Effector CD8-positive, alpha-beta T cell (primary cell): Measurements from ENCODE around the gene KCNIP3.
A peak's percentile ranks its signal among the peaks of the same experiment; 100 is the strongest.
"Not testable (repeated sequence)": the region's sequence is repeated elsewhere in the genome, so short reads cannot be mapped to it uniquely, and the experiment has no call there.

Experiments used
- DNase-seq: peaks from one replicate; lab custom pipeline; 2025; lab: John Stamatoyannopoulos, UW

Gene KCNIP3

DNA sequence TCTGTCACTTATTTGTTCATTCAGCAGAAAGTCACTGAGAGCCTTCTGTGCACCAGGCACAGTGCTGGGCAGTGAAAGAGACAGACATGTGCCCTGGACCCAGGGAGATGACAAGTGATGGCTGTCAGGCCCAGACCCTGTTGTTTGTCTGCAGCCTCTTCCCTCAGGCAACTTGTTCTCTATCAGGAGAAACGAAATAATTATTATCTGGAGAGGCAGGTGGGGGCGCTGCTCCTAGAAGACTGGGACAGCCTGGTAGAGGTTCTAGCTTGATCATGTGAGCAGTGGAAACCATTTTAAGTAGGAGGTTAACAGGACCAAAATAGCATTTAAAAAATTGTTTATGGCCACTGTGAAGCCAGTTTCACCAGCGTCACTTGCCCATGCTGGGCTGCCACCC, 107.5 kb downstream of the KCNIP3 start:
- not testable (repeated sequence) for DNase-seq

DNA sequence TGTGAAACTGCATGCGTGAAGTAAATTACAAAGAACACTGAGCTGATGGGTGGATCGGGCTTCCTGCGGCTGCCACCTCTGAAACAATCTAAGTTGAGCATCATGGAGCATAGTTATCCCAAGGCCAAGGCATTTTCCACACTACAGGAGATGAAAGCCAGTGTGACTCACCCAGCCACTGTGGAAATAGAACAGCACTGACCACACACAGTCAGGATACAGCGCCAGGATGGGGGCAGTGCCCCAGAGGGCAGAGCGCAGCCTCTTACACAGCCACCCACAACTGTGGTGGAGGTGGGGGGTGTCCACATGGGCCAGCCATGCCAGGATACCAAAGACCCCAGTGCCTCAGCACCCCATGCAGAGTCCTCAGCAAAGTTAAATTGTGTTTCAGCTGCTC, 114.1 kb downstream of the KCNIP3 start:
- DNase-seq: not testable (repeated sequence)

DNA sequence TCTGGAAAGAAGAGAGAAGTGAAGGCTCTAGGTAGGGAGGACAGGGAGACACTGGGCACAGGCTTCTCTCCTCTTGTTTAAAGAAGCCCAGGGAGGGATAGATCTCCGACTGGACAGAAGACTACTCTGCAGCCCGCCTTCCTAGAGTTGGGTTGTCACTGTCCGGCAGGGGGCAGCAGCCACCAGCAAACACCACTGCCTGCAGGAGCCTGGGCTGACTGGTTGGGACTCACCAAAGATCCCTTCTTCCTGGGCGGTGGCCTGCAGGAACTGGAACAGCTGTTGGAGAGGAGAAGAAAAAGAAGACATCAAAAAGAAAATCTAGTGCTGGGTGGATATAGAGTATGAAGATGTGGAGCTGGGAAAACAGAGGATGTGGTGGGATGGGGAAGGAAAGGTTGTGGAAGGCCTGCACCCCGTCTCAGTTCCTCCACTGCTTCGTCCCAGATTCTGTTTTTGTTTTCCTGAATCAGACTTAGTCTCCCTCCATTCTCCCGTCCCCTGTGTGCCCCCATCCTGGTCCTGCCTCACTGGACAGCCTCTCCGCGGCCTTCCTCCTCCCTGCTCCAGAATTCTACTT, 117.0 kb downstream of the KCNIP3 start:
- DNase-seq: peak; percentile 32

DNA sequence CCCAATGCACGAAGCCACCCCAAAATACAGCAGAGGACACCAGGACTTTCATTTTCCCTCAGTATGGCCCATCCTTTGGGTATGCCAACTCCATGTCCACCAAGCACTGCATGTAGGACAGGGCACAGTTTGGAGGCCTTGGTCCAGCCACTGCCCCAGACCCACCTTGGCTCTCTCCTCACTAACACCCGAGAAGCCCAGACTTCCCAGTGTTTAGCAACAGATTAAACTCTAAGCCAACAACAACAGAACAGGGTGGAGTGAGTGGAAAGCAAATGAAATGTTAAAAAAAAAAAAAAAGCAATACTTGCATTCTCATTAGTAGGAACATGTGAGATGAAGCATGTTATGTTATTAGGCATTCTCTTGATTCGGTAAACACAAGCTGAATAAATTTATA, 118.0 kb downstream of the KCNIP3 start:
- not testable (repeated sequence) for DNase-seq

DNA sequence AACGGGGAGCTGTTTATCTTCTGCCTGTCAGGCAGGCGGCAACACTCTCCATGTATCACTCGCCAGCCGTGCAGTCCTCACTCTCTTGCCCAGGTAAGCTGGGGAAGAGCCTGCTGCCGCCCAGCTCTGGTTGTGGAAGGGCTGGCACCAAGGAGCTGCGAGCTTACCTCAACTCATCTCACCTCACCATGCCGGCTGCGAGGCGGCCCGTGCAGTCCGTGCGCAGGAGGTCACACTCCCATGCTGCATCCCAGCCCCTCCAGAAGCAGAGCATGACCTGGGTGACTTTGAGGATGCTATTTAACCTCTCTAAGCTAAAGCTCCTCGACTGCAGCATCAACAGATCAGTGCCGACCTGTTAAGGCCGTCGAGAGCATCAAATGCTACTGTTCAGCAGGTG, 118.4 kb downstream of the KCNIP3 start:
- DNase-seq: not testable (repeated sequence)

DNA sequence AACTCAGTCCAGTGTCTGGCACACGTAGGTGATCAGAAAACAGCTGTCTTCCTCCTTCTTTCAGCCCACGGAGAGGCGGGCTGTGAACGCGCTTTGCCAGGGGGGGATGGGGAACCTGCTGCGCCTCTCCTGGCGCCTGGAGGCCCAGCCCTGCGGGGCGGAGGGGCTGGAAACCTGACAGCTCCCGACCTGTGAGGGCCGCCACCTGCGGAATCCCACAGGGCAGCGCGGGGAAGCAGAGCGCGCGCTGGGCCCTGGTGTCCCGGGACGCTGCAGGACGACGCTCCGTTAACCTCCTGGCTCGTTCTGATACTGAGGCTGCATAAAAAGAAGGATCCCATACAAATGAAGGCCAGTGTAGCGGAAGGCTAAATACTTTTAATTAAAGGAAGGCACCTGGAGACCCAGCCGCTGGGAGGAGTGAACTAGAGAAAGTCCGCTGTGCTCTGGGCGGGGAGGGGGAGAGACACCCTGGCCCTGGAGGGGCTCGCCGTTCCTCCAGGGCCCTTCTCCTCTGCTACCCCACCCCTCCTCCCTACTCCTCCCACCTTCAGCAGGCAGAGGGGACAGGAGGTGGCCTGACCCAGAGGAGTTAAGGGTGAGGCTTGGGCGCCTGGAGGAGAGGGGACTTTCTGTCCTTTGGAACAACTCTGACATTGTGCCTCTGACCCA, 130.2 kb downstream of the KCNIP3 start:
- DNase-seq: not testable (repeated sequence)

DNA sequence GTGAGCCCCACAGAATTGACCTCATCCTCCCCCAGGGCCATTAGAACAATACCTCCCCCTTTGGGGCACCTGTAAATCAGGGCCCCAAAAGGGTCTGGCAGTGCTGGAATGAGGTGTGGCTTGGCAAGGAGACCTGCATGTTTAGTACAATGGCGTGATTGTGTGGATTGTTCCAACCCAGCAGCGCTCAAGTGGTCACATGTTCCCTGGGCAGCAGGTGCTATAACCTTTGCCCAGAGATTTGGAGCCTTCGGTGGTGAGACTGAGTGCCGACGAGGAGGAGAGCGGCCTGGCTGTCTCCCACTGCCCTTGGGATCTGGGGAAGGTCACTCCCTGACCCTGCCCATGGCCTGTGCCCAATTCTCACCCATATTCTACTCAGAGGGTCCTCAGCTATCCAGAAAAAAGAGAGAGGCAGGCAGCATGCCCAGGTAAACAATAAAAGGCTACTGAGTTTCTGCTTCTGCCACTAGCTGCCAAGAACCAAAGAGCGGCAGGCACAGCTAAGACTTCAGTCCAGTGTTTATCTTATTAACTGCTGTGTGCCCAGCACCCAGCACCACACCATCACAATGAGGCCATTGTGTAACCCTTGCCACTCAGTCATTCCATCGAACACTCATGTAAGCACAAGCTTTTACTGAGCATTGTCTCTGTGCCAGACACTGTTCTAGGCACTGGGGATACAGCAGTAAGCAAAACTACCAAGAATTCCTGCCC, 132.8 kb downstream of the KCNIP3 start:
- not testable (repeated sequence) for DNase-seq

DNA sequence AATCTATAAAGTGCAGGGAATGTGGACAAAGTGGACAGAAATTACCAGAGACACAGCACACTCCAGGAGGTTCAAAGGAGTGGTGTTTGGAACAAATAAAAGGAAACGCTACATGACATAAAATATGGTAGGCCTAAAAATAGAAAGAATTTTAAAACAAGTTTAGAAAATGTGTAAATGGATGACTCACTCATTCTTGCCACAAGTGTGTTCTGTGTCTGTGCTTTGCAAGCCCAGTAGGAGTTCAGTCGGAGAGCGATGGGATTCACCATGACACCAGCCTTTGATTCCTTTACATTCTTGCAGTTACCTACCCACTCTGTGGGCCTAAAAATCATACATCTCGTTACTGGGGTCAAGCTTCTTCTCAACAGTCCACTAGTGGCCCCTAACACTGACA, 136.2 kb downstream of the KCNIP3 start:
- DNase-seq: not testable (repeated sequence)

DNA sequence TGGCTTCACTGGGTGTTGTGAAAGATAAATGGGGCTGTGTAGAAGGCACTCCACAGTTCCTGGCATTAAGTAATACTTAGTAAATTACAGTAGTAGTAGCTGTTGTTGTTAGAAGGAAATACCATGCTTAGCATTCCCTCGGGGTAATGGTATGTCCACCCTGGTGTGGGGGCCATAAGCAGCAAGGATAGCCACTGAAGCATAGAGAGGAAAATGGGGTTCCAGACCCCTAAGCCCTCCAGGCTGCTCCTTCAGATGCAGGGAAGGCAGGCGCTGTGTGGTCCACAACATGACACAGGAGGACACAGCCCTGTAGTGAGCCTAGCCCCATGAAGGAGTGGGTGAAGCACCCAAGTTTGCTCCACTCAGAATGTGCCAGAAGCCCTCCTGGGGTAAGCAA, 136.8 kb downstream of the KCNIP3 start:
- DNase-seq: not testable (repeated sequence)

DNA sequence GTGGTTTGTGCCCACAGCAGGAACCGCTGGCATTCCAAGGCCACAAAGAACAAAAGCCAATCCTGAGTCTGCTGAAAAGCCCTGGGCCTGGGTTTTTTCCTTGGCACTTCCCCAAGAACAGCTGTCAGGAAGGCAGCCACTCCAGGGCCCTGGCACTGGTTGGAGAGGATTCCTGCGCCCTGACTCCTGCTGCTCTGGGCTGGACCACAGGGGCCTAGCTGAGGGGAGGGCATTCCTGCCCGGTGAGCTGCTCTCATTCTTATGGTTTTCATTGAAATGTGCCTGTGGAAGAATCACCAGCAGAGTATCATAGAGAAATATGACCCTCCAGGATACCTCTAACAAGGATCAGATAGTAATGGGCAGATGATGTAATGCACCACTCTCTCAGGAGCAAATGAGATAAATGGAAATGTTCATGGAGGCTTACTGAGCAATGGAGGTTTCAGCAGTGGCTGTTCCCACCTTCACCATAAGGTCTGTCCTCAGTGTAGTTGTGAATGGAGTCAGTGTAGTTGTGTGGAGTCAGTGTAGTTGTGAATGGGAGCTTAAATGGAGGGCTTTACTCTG, 137.4 kb downstream of the KCNIP3 start:
- not testable (repeated sequence) for DNase-seq

DNA sequence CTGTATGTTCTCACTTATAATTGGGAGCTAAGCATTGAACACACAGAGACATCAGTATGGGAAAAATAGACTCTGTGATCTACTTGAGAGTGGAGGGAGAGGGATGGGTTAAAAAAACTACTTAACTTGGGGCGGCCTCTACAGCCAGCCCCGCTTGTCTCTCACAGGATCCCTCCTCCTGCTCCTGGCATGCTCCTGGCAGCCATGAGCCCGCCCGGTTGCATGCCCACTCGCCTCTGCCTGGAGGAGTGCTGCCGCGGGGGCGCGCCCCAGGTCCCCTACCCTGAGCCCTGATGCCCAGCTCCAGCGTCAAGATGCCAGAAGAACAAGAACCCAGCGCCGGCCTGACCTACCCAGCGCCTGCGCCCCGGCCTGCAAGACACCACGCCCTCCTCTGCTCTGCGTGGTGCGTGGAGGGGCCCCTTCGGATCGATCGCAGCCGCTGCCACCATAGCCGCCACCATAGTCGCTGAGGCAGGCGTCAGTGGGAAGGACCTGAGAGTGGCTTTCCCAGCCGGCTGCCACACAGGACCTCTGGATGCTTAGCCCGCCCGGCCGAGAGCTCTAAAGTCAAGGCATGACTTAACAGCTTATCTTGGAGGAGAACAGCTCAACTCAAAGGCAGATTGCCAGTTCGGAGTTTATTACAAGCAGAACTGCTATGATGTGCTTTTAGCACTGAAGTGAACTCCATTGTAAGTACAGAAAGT, 138.2 kb downstream of the KCNIP3 start:
- DNase-seq: not testable (repeated sequence)
